H1 (cell line): ENCODE measurements around the gene XRRA1. TPM values are rescaled to one million over a fixed set of nuclear protein-coding genes. Genes with fewer than 3 reads are reported as not detected.

Experiments used
- CTCF ChIA-PET: fragments of 300-600 bp; sonication (Branson Sonifier 250); formaldehyde crosslinking; loops from one replicate; lab custom pipeline; 2021; ENCODE audit not compliant: partially characterized antibody; lab: Charles Lee
- POLR2A ChIA-PET: fragments of 300-600 bp; sonication (Branson Sonifier 250); formaldehyde crosslinking; loops from one replicate; lab custom pipeline; 2021; ENCODE audit warnings: inconsistent platforms; ENCODE audit not compliant: partially characterized antibody; lab: Charles Lee
- DNase-seq, 2 experiments: peaks; one replicate each; pipeline versions ENCODE4 v3.0.0 to v3.0.0-alpha.2; 2010 to 2022; ENCODE audit warnings: low spot score in 2 of 2, low read depth in 1 of 2, mixed read lengths in 1 of 2
- FAIRE-seq: peaks from 2 replicates; lab custom pipeline; 2011; peaks lifted over from hg19 to GRCh38; lab: Jason Lieb, UNC
- H2AFZ ChIP-seq: 2 replicates; pipeline ENCODE4 v1.8.1; 2012; ENCODE audit warnings: low read length, inconsistent platforms
- H2AK5ac ChIP-seq: 2 replicates; pipeline ENCODE4 v1.6.1; 2013; ENCODE audit warnings: low read depth, low read length
- H2BK120ac ChIP-seq: replicated peaks from 2 replicates; pipeline ENCODE3; 2013; ENCODE audit warnings: low read depth, low read length, inconsistent platforms
- H2BK12ac ChIP-seq: 2 replicates; pipeline ENCODE4 v1.6.1; 2013; ENCODE audit warnings: low read depth, low read length
- H2BK15ac ChIP-seq: 2 replicates; pipeline ENCODE4 v1.6.1; 2013; ENCODE audit warnings: low read length
- H2BK20ac ChIP-seq: 2 replicates; pipeline ENCODE4 v1.6.1; 2013; ENCODE audit warnings: low read length
- H2BK5ac ChIP-seq: 2 replicates; pipeline ENCODE4 v1.6.1; 2013; ENCODE audit warnings: low read depth, low read length
- H3K14ac ChIP-seq: 2 replicates; pipeline ENCODE4 v1.6.1; 2013; ENCODE audit warnings: inconsistent platforms; ENCODE audit not compliant: insufficient read length
- H3K18ac ChIP-seq: 2 replicates; pipeline ENCODE4 v1.6.1; 2013; ENCODE audit warnings: low read length; ENCODE audit errors: extremely low read depth
- H3K23ac ChIP-seq: 2 replicates; pipeline ENCODE4 v1.6.1; 2013; ENCODE audit warnings: inconsistent platforms; ENCODE audit not compliant: insufficient read length
- H3K23me2 ChIP-seq: 2 replicates; pipeline ENCODE4 v1.6.1; 2013; ENCODE audit warnings: low read depth, low read length
- H3K27ac ChIP-seq: 2 replicates; pipeline ENCODE4 v1.6.1; 2011; ENCODE audit warnings: low read depth, low read length, inconsistent platforms
- H3K27me3 ChIP-seq, 4 experiments: replicated peaks in 1 of 4; 1 replicate in 1 of 4; 2 replicates in 3 of 4; pipeline versions ENCODE4 v1.6.1 to v1.8.1; 2011 to 2013; ENCODE audit warnings: low read length in 3 of 4, mild to moderate bottlenecking in 3 of 4, inconsistent platforms in 2 of 4, mixed read lengths in 2 of 4, moderate library complexity in 1 of 4; ENCODE audit not compliant: control insufficient read depth in 3 of 4, insufficient read depth in 3 of 4; ENCODE audit errors: extremely low read depth in 1 of 4
- H3K36me3 ChIP-seq, 4 experiments: 2 replicates each; pipeline versions ENCODE4 v1.6.1 to v1.8.1; 2011 to 2013; ENCODE audit warnings: mild to moderate bottlenecking in 4 of 4, low read length in 3 of 4, moderate library complexity in 2 of 4, control low read depth in 1 of 4, inconsistent platforms in 1 of 4; ENCODE audit not compliant: insufficient read depth in 4 of 4, control insufficient read depth in 2 of 4
- H3K4ac ChIP-seq: replicated peaks from 2 replicates; pipeline ENCODE3; 2013; ENCODE audit warnings: low read length, low read depth, mixed read lengths, inconsistent platforms; ENCODE audit not compliant: insufficient read length
- H3K4me1 ChIP-seq, 4 experiments: replicated peaks in 1 of 4; 1 replicate in 1 of 4; 2 replicates in 3 of 4; pipeline versions ENCODE4 v1.6.1 to v1.8.1; 2011 to 2013; ENCODE audit warnings: low read length in 3 of 4, inconsistent platforms in 2 of 4, mixed read lengths in 1 of 4; ENCODE audit not compliant: insufficient read depth in 4 of 4, control insufficient read depth in 3 of 4
- H3K4me2 ChIP-seq, 2 experiments: 2 replicates each; pipeline versions ENCODE4 v1.6.1 to v1.8.1; 2011 to 2013; ENCODE audit warnings: low read depth in 2 of 2, low read length in 2 of 2, control low read depth in 1 of 2, inconsistent platforms in 1 of 2, mild to moderate bottlenecking in 1 of 2; ENCODE audit not compliant: insufficient read depth in 1 of 2
- H3K4me3 ChIP-seq, 4 experiments: fragments of 200-600, 300-600 bp in 1 of 4; sonication (generic), shearing (Covaris generic), sonication (Bioruptor Twin) in 1 of 4; 2 replicates each; pipeline versions ENCODE4 v1.5.1 to v1.8.1; 2011 to 2016; ENCODE audit warnings: low read length in 4 of 4, low read depth in 3 of 4, control low read depth in 2 of 4, inconsistent platforms in 2 of 4, mild to moderate bottlenecking in 2 of 4, mixed read lengths in 1 of 4, moderate library complexity in 1 of 4; ENCODE audit not compliant: insufficient read depth in 2 of 4; ENCODE audit errors: extremely low read depth in 1 of 4
- H3K56ac ChIP-seq: replicated peaks from 2 replicates; pipeline ENCODE3; 2013; ENCODE audit warnings: low read depth, mild to moderate bottlenecking, mixed read lengths, low read length, inconsistent platforms; ENCODE audit not compliant: insufficient read length
- H3K79me1 ChIP-seq: 2 replicates; pipeline ENCODE4 v1.6.1; 2013; ENCODE audit warnings: low read depth, low read length, control low read depth
- H3K79me2 ChIP-seq, 2 experiments: 2 replicates each; pipeline versions ENCODE4 v1.6.1 to v1.8.1; 2012 to 2013; ENCODE audit warnings: low read length in 2 of 2, mild to moderate bottlenecking in 2 of 2, inconsistent platforms in 1 of 2; ENCODE audit not compliant: insufficient read depth in 2 of 2, control insufficient read depth in 1 of 2
- H3K9ac ChIP-seq, 4 experiments: replicated peaks in 1 of 4; 1 replicate in 1 of 4; 2 replicates in 3 of 4; pipeline versions ENCODE4 v1.6.1 to v1.8.1; 2011 to 2013; ENCODE audit warnings: low read depth in 3 of 4, low read length in 3 of 4, control low read depth in 2 of 4, mild to moderate bottlenecking in 2 of 4, moderate library complexity in 2 of 4, inconsistent platforms in 1 of 4; ENCODE audit errors: extremely low read depth in 1 of 4
- H3K9me3 ChIP-seq, 2 experiments: 2 replicates each; pipeline versions ENCODE4 v1.6.1 to v1.8.1; 2012 to 2013; ENCODE audit warnings: mild to moderate bottlenecking in 2 of 2, moderate library complexity in 2 of 2, control low read depth in 1 of 2, inconsistent platforms in 1 of 2, low read depth in 1 of 2, low read length in 1 of 2, mixed read lengths in 1 of 2; ENCODE audit not compliant: insufficient read depth in 2 of 2
- H4K20me1 ChIP-seq, 2 experiments: replicated peaks in 1 of 2; 2 replicates each; pipeline versions ENCODE3 to v1.8.1; 2011 to 2013; ENCODE audit warnings: inconsistent platforms in 2 of 2, low read length in 2 of 2, mild to moderate bottlenecking in 1 of 2; ENCODE audit not compliant: insufficient read depth in 2 of 2, control insufficient read depth in 1 of 2
- H4K5ac ChIP-seq: 2 replicates; pipeline ENCODE4 v1.6.1; 2013; ENCODE audit warnings: low read length, low read depth, mixed read lengths, inconsistent platforms; ENCODE audit not compliant: insufficient read length
- H4K8ac ChIP-seq: 2 replicates; pipeline ENCODE4 v1.8.0; 2013; ENCODE audit warnings: mild to moderate bottlenecking, moderate library complexity, low read length, inconsistent platforms; ENCODE audit not compliant: insufficient read depth; ENCODE audit errors: extremely low read depth
- H4K91ac ChIP-seq: replicated peaks from 2 replicates; pipeline ENCODE3; 2013; ENCODE audit warnings: low read length, mixed read lengths, inconsistent platforms; ENCODE audit not compliant: insufficient read length
- RAD21 ChIP-seq, 2 experiments: IDR thresholded peaks in 1 of 2; conservative IDR thresholded peaks in 1 of 2; 2 replicates each; pipeline ENCODE4 v1.6.1; 2011; ENCODE audit warnings: low read depth in 2 of 2, low read length in 2 of 2, improper control_type of control experiment in 1 of 2, inconsistent platforms in 1 of 2, mild to moderate bottlenecking in 1 of 2, moderate library complexity in 1 of 2
- WGBS, 2 experiments: shearing (Covaris generic) in 1 of 2; methylation state at CpG; one replicate each; pipeline versions ENCODE4 v1.1.6 to v1.1.7; 2013 to 2015; ENCODE audit warnings: low lambda C conversion rate in 2 of 2, mixed read lengths in 2 of 2, inconsistent platforms in 1 of 2, low coverage in 1 of 2, missing lambda C conversion rate in 1 of 2; ENCODE audit not compliant: insufficient replicate concordance in 2 of 2, insufficient coverage in 1 of 2, insufficient read length in 1 of 2; ENCODE audit errors: extremely low coverage in 1 of 2, missing lambda C conversion rate in 1 of 2; 5-methylcytosine and 5-hydroxymethylcytosine counted together
- polyA plus RNA-seq, 7 experiments: library from polyadenylated mRNA; depleted of rRNA in 3 of 7; stranded (reverse) in 5 of 7; unstranded in 2 of 7; fragments of >200 nt in 5 of 7; fragments of 200-250 nt in 2 of 7; gene quantifications; 1 replicate in 5 of 7; 2 replicates in 1 of 7; 4 replicates in 1 of 7; pipeline versions ENCODE4 v1.2.1 to v1.2.3, GENCODE V29; 2011 to 2013; ENCODE audit warnings: missing spikeins in 2 of 7, mixed read lengths in 2 of 7
- total RNA-seq: library from RNA; stranded (reverse); fragmentation: NEBNext Ultra II Directional; extraction: Animal tissue kit (Norgen Biotek cat#: 25700); gene quantifications from 2 replicates; pipeline ENCODE4 v1.2.1, GENCODE V29; 2021
- TF ChIP-seq, protein P1 (sequence below), 3 experiments: IDR thresholded peaks; 1 replicate in 2 of 3; 2 replicates in 1 of 3; pipeline versions ENCODE4 v1.5.1 to v1.6.1; 2011; ENCODE audit warnings: low read length in 3 of 3, mild to moderate bottlenecking in 3 of 3, inconsistent platforms in 2 of 3, low read depth in 1 of 3, moderate library complexity in 1 of 3; ENCODE audit not compliant: insufficient read depth in 1 of 3; ENCODE audit errors: control extremely low read depth in 1 of 3
- TF ChIP-seq, protein P2 (sequence below): IDR thresholded peaks from 2 replicates; pipeline ENCODE4 v1.6.1; 2012; ENCODE audit warnings: inconsistent platforms

XRRA1 gene
- total and polyA plus RNA-seq, 2 of the 8 experiments (the other 6 are each of a cell fraction or from before 2014, with no cell fraction given): 2.1 to 7.1 TPM

DNA sequence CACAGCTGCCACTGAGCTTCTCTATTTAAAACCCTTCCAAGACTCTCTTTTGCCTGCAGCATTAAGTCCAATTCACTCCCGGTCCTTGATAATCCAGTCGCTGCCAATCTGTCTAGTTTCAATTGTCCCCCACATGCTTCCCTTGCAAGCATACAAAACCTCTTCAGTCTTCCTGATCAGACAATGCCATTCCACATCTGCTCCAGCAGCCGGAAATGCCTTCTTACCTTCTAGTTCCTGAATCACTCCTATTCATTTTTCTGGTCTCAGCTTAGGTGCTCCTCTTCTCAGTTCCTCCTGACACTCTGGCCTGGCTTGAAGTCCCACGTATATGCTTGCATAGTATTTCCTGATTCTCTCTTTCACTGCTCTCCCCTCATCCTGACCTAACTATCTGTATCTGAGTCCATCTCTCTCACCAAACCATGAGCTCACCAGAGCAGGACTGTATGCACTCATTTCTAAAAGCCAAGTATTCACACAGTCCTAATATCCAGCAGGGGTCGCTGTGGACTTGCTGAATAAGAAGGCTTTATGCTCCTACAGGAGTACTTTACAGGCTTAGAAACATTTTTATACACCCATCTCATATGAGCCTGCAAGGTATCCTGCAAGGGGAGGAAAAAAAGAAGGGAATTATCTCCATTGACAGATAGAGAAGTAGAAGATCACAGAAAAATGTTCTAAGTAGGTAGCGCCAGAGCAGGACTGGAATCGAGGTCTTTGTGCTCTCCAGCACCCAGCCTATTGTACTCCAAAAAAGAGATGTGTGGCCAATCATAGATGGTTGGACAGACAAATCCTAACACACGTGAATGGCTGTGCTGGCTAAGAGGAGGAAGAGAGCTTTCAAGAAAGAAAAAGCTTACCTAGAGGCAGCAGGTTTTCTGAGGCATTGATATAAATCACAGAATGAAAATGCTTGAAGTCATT lies 19.2 kb downstream of the XRRA1 start:
- H3K27ac ChIP-seq: no peak overlapping the region
- H3K79me1 ChIP-seq: no peaks in the 10 kb centered on the region
- H2AFZ ChIP-seq: no peak overlapping the region
- H3K4me2 ChIP-seq: no peak overlapping the region
- H3K27me3 ChIP-seq: no peaks in the 10 kb centered on the region
- no peak overlapping the region for H3K4ac ChIP-seq
- CTCF ChIA-PET: interaction anchor here (0.6 to 4.0 kb wide), 46 partner anchors 9 to 605 kb away, joined by 3 to 35 read pairs (median 5); partner anchors contain the start of genes SPCS2 and XRRA1
- no peaks in the 10 kb centered on the region for H3K36me3 ChIP-seq
- H2BK15ac ChIP-seq: no peak overlapping the region
- no peak overlapping the region for H2AK5ac ChIP-seq
- H3K4me1 ChIP-seq: no peaks in the 10 kb centered on the region
- H3K4me3 ChIP-seq: no peak overlapping the region
- H2BK12ac ChIP-seq: no peak overlapping the region
- H4K8ac ChIP-seq: no peak overlapping the region
- H3K18ac ChIP-seq: no peak overlapping the region
- no peaks in the 10 kb centered on the region for H4K20me1 ChIP-seq
- H3K79me2 ChIP-seq: no peaks in the 10 kb centered on the region
- H3K14ac ChIP-seq: no peak overlapping the region
- FAIRE-seq (no peak), DNase-seq (peak in 1 of 2 experiments; percentile 66)
- H3K23ac ChIP-seq: no peak overlapping the region
- H3K9me3 ChIP-seq: no peaks in the 10 kb centered on the region
- POLR2A ChIA-PET: interaction anchor here (0.6 kb wide), 1 partner anchor 322 kb away, joined by 3 read pairs; no protein-coding TSS in a partner anchor
- H2BK20ac ChIP-seq: no peak overlapping the region
- H4K91ac ChIP-seq: no peak overlapping the region
- H2BK5ac ChIP-seq: no peak overlapping the region
- H3K56ac ChIP-seq: no peak overlapping the region
- H2BK120ac ChIP-seq: no peak overlapping the region
- 69% methylated on average over 8 of the region's 8 CpGs; no CpG with 5 or more reads in 1 of the 2 experiments for WGBS, 2 experiments
- H3K23me2 ChIP-seq: no peaks in the 10 kb centered on the region
- no peak overlapping the region for H4K5ac ChIP-seq
- no peak overlapping the region for H3K9ac ChIP-seq
- TF ChIP-seq, protein P1, sequence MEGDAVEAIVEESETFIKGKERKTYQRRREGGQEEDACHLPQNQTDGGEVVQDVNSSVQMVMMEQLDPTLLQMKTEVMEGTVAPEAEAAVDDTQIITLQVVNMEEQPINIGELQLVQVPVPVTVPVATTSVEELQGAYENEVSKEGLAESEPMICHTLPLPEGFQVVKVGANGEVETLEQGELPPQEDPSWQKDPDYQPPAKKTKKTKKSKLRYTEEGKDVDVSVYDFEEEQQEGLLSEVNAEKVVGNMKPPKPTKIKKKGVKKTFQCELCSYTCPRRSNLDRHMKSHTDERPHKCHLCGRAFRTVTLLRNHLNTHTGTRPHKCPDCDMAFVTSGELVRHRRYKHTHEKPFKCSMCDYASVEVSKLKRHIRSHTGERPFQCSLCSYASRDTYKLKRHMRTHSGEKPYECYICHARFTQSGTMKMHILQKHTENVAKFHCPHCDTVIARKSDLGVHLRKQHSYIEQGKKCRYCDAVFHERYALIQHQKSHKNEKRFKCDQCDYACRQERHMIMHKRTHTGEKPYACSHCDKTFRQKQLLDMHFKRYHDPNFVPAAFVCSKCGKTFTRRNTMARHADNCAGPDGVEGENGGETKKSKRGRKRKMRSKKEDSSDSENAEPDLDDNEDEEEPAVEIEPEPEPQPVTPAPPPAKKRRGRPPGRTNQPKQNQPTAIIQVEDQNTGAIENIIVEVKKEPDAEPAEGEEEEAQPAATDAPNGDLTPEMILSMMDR (IDR thresholded peaks at IDR 0.05; ENCODE audit: control extremely low read depth in 1 of 3, insufficient read depth in 1 of 3, low read depth in 1 of 3, low read length in 3 of 3): peak in 2 of 3 experiments; percentile 77 to 81; a peak in 3 of 4 replicates
- TF ChIP-seq RAD21 (IDR thresholded peaks at IDR 0.05 in 1 of 2, conservative IDR thresholded peaks at IDR 0.05 in 1 of 2; ENCODE audit: low read depth in 2 of 2, low read length in 2 of 2): peak; percentile 82 to 90
- TF ChIP-seq, protein P2, sequence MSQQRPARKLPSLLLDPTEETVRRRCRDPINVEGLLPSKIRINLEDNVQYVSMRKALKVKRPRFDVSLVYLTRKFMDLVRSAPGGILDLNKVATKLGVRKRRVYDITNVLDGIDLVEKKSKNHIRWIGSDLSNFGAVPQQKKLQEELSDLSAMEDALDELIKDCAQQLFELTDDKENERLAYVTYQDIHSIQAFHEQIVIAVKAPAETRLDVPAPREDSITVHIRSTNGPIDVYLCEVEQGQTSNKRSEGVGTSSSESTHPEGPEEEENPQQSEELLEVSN: no peak
- TF ChIP-seq, all 59 proteins: peak for 2
